HepG2 (cell line): ENCODE results near the gene EIF5A. TPM values are rescaled to one million over a fixed set of nuclear protein-coding genes. Genes with fewer than 3 reads are reported as not detected.
A peak's percentile ranks its signal among the peaks of the same experiment; 100 is the strongest.

ENCODE experiments used
- ATAC-seq: fragments of 200-7000 bp; cut with Tn5 transposase; 3 replicates; pipeline ENCODE4 v1.9.1; 2020; ENCODE audit warnings: mild to moderate bottlenecking, moderate library complexity
- BruUV-seq: library from RNA; stranded (reverse); fragments of 400-500 nt; replicated peaks from 2 replicates; lab custom pipeline; 2021; lab: Mats Ljungman, UMichigan
- CTCF ChIA-PET: fragments of 300-600 bp; formaldehyde crosslinking; extraction: SDS; loops from one replicate; lab custom pipeline; 2021; ENCODE audit warnings: low total read pairs, inconsistent platforms, low intra/inter-chr PET ratio; lab: Yijun Ruan, JAX
- POLR2A ChIA-PET: fragments of 350-600 bp; sonication (Branson Sonifier 250); formaldehyde crosslinking; loops from one replicate; lab custom pipeline; 2020; ENCODE audit warnings: antibody characterized with exemption, inconsistent platforms; lab: Yijun Ruan, JAX
- DNase-seq: peaks from one replicate; pipeline ENCODE4 v3.0.0-alpha.2; 2015; ENCODE audit warnings: low spot score
- FAIRE-seq: peaks from 3 replicates; lab custom pipeline; 2011; peaks lifted over from hg19 to GRCh38; lab: Jason Lieb, UNC
- H2AFZ ChIP-seq: one replicate; pipeline ENCODE4 v1.6.1; 2011; ENCODE audit warnings: low read length, inconsistent platforms
- H3K27ac ChIP-seq: fragments of 300-600 bp; 3 replicates; pipeline ENCODE4 v1.8.0; 2011; ENCODE audit warnings: mixed run types, mild to moderate bottlenecking, mixed read lengths, low read length, inconsistent platforms; ENCODE audit not compliant: insufficient read depth; ENCODE audit errors: extremely low read length
- H3K27me3 ChIP-seq, 2 experiments: fragments of 200-600 bp in 1 of 2; 2 replicates in 1 of 2; 3 replicates in 1 of 2; pipeline versions ENCODE4 v1.6.0 to v1.8.0; 2011; ENCODE audit warnings: low read length in 2 of 2, mild to moderate bottlenecking in 2 of 2, moderate library complexity in 2 of 2, inconsistent platforms in 1 of 2; ENCODE audit not compliant: insufficient read depth in 2 of 2, control insufficient read depth in 1 of 2
- H3K36me3 ChIP-seq, 2 experiments: fragments of 200-600 bp in 1 of 2; replicated peaks in 1 of 2; 2 replicates in 1 of 2; 3 replicates in 1 of 2; pipeline versions ENCODE4 v1.5.1 to v1.8.0; 2011; ENCODE audit warnings: low read length in 2 of 2, inconsistent platforms in 1 of 2; ENCODE audit not compliant: insufficient read depth in 2 of 2, control insufficient read depth in 1 of 2
- H3K4me1 ChIP-seq: 2 replicates; pipeline ENCODE4 v1.5.1; 2012; ENCODE audit warnings: low read length, inconsistent platforms; ENCODE audit not compliant: insufficient read depth
- H3K4me2 ChIP-seq: 2 replicates; pipeline ENCODE4 v1.6.0; 2011; ENCODE audit warnings: low read depth, low read length, inconsistent platforms
- H3K4me3 ChIP-seq, 3 experiments: fragments of 200-600 bp in 1 of 3; sonication (generic), shearing (Covaris generic) in 1 of 3; replicated peaks in 1 of 3; 2 replicates each; pipeline ENCODE4 v1.5.1; 2011 to 2016; ENCODE audit warnings: low read length in 3 of 3, inconsistent platforms in 2 of 3, low read depth in 2 of 3, mild to moderate bottlenecking in 2 of 3, control low read depth in 1 of 3, mixed read lengths in 1 of 3; ENCODE audit not compliant: insufficient read depth in 1 of 3
- H3K79me2 ChIP-seq: one replicate; pipeline ENCODE4 v1.6.1; 2011; ENCODE audit warnings: low read length, inconsistent platforms; ENCODE audit not compliant: insufficient read depth
- H3K9ac ChIP-seq: 2 replicates; pipeline ENCODE4 v1.6.0; 2011; ENCODE audit warnings: mild to moderate bottlenecking, low read depth, low read length, inconsistent platforms; ENCODE audit not compliant: insufficient read depth
- H3K9me3 ChIP-seq: 2 replicates; pipeline ENCODE4 v1.5.1; 2012; ENCODE audit warnings: mild to moderate bottlenecking, low read length
- H4K20me1 ChIP-seq: 2 replicates; pipeline ENCODE4 v1.6.0; 2011; ENCODE audit warnings: inconsistent platforms, mild to moderate bottlenecking, low read length, moderate library complexity; ENCODE audit not compliant: insufficient read depth
- BHLHE40 ChIP-seq: IDR thresholded peaks from 2 replicates; pipeline ENCODE4 v1.6.1; 2011; ENCODE audit warnings: low read length, improper control_type of control experiment
- HMGA1 ChIP-seq: sonication (generic); formaldehyde crosslinking; conservative IDR thresholded peaks from 2 replicates; pipeline ENCODE4 v1.4.0; 2020; ENCODE audit warnings: missing genetic modification reagents
- MLLT10 ChIP-seq: sonication (generic); formaldehyde crosslinking; IDR thresholded peaks from 2 replicates; pipeline ENCODE4 v1.4.0; 2020; ENCODE audit warnings: missing genetic modification reagents
- NRL ChIP-seq: sonication (generic); formaldehyde crosslinking; IDR thresholded peaks from 2 replicates; pipeline ENCODE4 v1.5.0; 2020; ENCODE audit warnings: missing genetic modification reagents, mild to moderate bottlenecking, moderate library complexity, borderline replicate concordance
- RAD51 ChIP-seq: fragments of 450-650 bp; IDR thresholded peaks from 2 replicates; pipeline ENCODE4 v1.6.1; 2016; ENCODE audit warnings: borderline replicate concordance
- SMAD3 ChIP-seq: sonication (generic); formaldehyde crosslinking; IDR thresholded peaks from 2 replicates; pipeline ENCODE4 v1.4.0; 2020; ENCODE audit warnings: missing genetic modification reagents
- SSRP1 ChIP-seq: IDR thresholded peaks from 2 replicates; pipeline ENCODE4 v1.6.1; 2016; ENCODE audit warnings: control low read depth
- TEAD3 ChIP-seq: optimal IDR thresholded peaks from 2 replicates; pipeline ENCODE3; 2016; ENCODE audit warnings: borderline replicate concordance
- ZNF354B ChIP-seq: sonication (generic); formaldehyde crosslinking; IDR thresholded peaks from 2 replicates; pipeline ENCODE4 v1.8.0; 2022; ENCODE audit warnings: mild to moderate bottlenecking, missing genetic modification reagents
- ZNF713 ChIP-seq: sonication (generic); formaldehyde crosslinking; IDR thresholded peaks from 2 replicates; pipeline ENCODE4 v1.4.0; 2020; ENCODE audit warnings: mild to moderate bottlenecking, missing genetic modification reagents
- ZNF772 ChIP-seq: sonication (generic); formaldehyde crosslinking; IDR thresholded peaks from 2 replicates; pipeline ENCODE4 v1.5.0; 2020; ENCODE audit warnings: mild to moderate bottlenecking, missing genetic modification reagents
- ZNF775 ChIP-seq: sonication (generic); formaldehyde crosslinking; IDR thresholded peaks from 2 replicates; pipeline ENCODE4 v1.4.0; 2020; ENCODE audit warnings: missing genetic modification reagents, mild to moderate bottlenecking, moderate library complexity, borderline replicate concordance
- ZNF816 ChIP-seq: sonication (generic); formaldehyde crosslinking; IDR thresholded peaks from 2 replicates; pipeline ENCODE4 v1.8.0; 2022; ENCODE audit warnings: missing genetic modification reagents, mild to moderate bottlenecking, borderline replicate concordance
- ZSCAN9 ChIP-seq: IDR thresholded peaks from 2 replicates; pipeline ENCODE4 v1.6.1; 2016; ENCODE audit warnings: borderline replicate concordance
- WGBS: methylation state at CpG from one replicate; pipeline ENCODE4 v1.1.6; 2017; ENCODE audit warnings: low lambda C conversion rate; 5-methylcytosine and 5-hydroxymethylcytosine counted together
- in situ Hi-C: cut with HindIII; loops from 2 replicates; pipeline ENCODE4 v1.10.0; 2017; ENCODE audit warnings: low pct_unique_long_range_greater_than_20kb; ENCODE audit not compliant: extremely low pct_ligation_motif_present
- intact Hi-C: fragments of 100-400 bp; cut with micrococcal nuclease; formaldehyde crosslinking; loops from one replicate; pipeline ENCODE4 v1.10.0; 2022; ENCODE audit not compliant: unreplicated experiment
- polyA plus RNA-seq, 8 experiments: library from polyadenylated mRNA; depleted of rRNA in 3 of 8; stranded (reverse) in 7 of 8; unstranded in 1 of 8; fragments of >200 nt; fragmentation: Illumina TruSeq in 4 of 8; extraction: Trizol in 4 of 8; gene quantifications; 2 replicates each; pipeline versions ENCODE4 v1.2.1 to v1.2.3, GENCODE V29; 2011 to 2016; ENCODE audit warnings: low read depth in 4 of 8, missing spikeins in 1 of 8, mixed read lengths in 1 of 8; ENCODE audit not compliant: insufficient read depth in 1 of 8
- total RNA-seq, 5 experiments: library from RNA; depleted of rRNA; stranded (reverse); fragments of >200 nt; fragmentation: Illumina TruSeq; extraction: Trizol; gene quantifications; 2 replicates each; pipeline ENCODE4 v1.2.3, GENCODE V29; 2016; ENCODE audit warnings: low read depth in 1 of 5
- TF ChIP-seq, protein P1 (sequence below): sonication (generic); formaldehyde crosslinking; IDR thresholded peaks from 2 replicates; pipeline ENCODE4 v1.4.0; 2020; ENCODE audit warnings: missing genetic modification reagents, borderline replicate concordance
- TF ChIP-seq, protein P2 (sequence below): sonication (generic); formaldehyde crosslinking; IDR thresholded peaks from 2 replicates; pipeline ENCODE4 v1.4.0; 2020; ENCODE audit warnings: missing genetic modification reagents
- TF ChIP-seq, protein P3 (sequence below): sonication (generic); formaldehyde crosslinking; IDR thresholded peaks from 2 replicates; pipeline ENCODE4 v1.5.0; 2020; ENCODE audit warnings: mild to moderate bottlenecking, low read depth, missing genetic modification reagents, borderline replicate concordance

Gene EIF5A
- total and polyA plus RNA-seq, 2 of the 13 experiments (the other 11 are each of a cell fraction or from before 2014, with no cell fraction given), result 319 to 337 TPM

DNA sequence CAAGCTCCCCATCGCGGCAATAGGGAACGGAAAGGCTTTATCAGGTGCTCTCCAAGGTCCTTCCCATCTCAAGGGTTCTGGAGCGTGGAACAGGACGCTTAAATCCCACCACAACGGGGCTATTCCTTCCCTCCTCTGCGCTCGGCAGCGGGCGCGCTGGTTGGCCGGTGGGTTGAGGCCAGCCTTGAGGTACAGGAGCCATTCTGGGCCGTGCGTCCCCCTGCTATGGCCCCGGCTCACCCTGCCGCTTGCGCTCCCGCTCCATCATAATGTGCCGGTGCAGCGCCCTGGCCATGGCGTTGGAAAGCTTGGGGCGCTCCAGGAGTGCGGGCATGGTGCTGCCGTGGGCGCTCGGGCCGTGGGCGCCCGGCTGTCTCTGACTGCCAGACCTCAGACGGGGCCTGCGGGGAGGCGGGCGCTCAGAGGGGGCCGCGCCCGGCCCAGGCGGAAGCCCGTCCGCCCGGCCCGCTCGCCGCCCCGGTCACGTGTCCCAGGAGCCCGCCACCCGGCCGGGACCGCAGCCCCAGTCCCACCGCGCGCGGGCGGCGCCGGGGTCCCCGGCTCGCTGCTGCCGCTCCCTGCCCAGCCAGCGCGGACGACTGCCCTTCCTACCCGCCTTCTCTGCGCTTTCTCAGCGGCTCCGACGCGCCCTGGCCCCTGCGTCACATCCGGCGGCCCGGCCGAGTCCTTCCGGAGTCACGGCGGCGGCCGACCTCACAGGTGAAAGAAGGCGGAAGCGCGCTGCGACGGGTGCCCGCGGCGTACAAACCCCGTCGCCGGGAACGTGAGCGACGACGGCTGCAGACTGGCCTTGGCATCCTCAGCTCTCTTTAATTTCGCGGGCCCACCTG, 7.5 kb downstream of the EIF5A start, which contains the start of gene GPS2:
Gene GPS2 (minus strand): TSS at position 642 of the 851 bp plus-strand sequence. CDS start 308 bp downstream, at position 334.
- H3K27me3 ChIP-seq, result no peaks in the 10 kb centered on the region
- peak; percentile 75 for ATAC-seq
- H3K36me3 ChIP-seq, result peaks cover 21 to 51% of the 10 kb centered on the region in 2 experiments
- peak within 1 kb of the TSS; percentile 75 for H3K9ac ChIP-seq
- peak; percentile 81 for DNase-seq
- H4K20me1 ChIP-seq, result peaks cover 34% of the 10 kb centered on the region
- intact Hi-C loops (no loop called here), in situ Hi-C loops (no loop called here)
- no TSS peak for BruUV-seq
- H2AFZ ChIP-seq, result no peak within 1 kb of the TSS
- CTCF ChIA-PET, result interaction anchor here (0.7 kb wide), 1 partner anchor 34 kb away, joined by 3 read pairs; the partner anchor contains the start of gene SLC2A4
- POLR2A ChIA-PET, result interaction anchor here (0.6 to 5.8 kb wide), 5 partner anchors 12 to 135 kb away, joined by 3 to 47 read pairs (median 12); partner anchors contain the start of genes ACADVL, ASGR1, DLG4 and NEURL4
- H3K27ac ChIP-seq, result peak within 1 kb of the TSS; percentile 60
- peak within 1 kb of the TSS; percentile 82 to 89 (median 82) for H3K4me3 ChIP-seq
- H3K9me3 ChIP-seq, result no peaks in the 10 kb centered on the region
- FAIRE-seq, result no peak
- 0% methylated on average over 5 of the region's 95 CpGs for WGBS
- H3K4me1 ChIP-seq, result peaks cover 40% of the 10 kb centered on the region
- H3K4me2 ChIP-seq, result peak within 1 kb of the TSS; percentile 69
- peaks cover 28% of the 10 kb centered on the region for H3K79me2 ChIP-seq
- TF ChIP-seq, protein P1, sequence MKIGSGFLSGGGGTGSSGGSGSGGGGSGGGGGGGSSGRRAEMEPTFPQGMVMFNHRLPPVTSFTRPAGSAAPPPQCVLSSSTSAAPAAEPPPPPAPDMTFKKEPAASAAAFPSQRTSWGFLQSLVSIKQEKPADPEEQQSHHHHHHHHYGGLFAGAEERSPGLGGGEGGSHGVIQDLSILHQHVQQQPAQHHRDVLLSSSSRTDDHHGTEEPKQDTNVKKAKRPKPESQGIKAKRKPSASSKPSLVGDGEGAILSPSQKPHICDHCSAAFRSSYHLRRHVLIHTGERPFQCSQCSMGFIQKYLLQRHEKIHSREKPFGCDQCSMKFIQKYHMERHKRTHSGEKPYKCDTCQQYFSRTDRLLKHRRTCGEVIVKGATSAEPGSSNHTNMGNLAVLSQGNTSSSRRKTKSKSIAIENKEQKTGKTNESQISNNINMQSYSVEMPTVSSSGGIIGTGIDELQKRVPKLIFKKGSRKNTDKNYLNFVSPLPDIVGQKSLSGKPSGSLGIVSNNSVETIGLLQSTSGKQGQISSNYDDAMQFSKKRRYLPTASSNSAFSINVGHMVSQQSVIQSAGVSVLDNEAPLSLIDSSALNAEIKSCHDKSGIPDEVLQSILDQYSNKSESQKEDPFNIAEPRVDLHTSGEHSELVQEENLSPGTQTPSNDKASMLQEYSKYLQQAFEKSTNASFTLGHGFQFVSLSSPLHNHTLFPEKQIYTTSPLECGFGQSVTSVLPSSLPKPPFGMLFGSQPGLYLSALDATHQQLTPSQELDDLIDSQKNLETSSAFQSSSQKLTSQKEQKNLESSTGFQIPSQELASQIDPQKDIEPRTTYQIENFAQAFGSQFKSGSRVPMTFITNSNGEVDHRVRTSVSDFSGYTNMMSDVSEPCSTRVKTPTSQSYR (CRISPR knock-in tag), result peak; percentile 10; the same call in 1 of the 2 replicates
- TF ChIP-seq MLLT10 (CRISPR knock-in tag) (no peak), SMAD3 (0 out of 2 replicates have a peak, but pooled peaks have one; percentile 59), ZNF816 (CRISPR knock-in tag) (no peak), ZSCAN9 (no peak), TEAD3 (peak; percentile 81), ZNF775 (CRISPR knock-in tag) (no peak), NRL (CRISPR knock-in tag) (no peak), ZNF713 (CRISPR knock-in tag) (peak; percentile 28; the same call in 1 of the 2 replicates), BHLHE40 (peak; percentile 77; the same call in 1 of the 2 replicates), ZNF772 (no peak; the same call in 1 of the 2 replicates), RAD51 (no peak), SSRP1 (CRISPR knock-in tag) (no peak), HMGA1 (CRISPR knock-in tag) (no peak), ZNF354B (CRISPR knock-in tag) (no peak; the same call in 1 of the 2 replicates)
- TF ChIP-seq, protein P2, sequence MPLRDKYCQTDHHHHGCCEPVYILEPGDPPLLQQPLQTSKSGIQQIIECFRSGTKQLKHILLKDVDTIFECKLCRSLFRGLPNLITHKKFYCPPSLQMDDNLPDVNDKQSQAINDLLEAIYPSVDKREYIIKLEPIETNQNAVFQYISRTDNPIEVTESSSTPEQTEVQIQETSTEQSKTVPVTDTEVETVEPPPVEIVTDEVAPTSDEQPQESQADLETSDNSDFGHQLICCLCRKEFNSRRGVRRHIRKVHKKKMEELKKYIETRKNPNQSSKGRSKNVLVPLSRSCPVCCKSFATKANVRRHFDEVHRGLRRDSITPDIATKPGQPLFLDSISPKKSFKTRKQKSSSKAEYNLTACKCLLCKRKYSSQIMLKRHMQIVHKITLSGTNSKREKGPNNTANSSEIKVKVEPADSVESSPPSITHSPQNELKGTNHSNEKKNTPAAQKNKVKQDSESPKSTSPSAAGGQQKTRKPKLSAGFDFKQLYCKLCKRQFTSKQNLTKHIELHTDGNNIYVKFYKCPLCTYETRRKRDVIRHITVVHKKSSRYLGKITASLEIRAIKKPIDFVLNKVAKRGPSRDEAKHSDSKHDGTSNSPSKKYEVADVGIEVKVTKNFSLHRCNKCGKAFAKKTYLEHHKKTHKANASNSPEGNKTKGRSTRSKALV (CRISPR knock-in tag), result peak; percentile 46; the same call in 1 of the 2 replicates
- TF ChIP-seq, protein P3, sequence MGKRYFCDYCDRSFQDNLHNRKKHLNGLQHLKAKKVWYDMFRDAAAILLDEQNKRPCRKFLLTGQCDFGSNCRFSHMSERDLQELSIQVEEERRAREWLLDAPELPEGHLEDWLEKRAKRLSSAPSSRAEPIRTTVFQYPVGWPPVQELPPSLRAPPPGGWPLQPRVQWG, result no peak
